GM21381 (cell line): Measurements from ENCODE around the gene ABLIM2.

Source experiments
- ATAC-seq: cut with Tn5 transposase; IDR thresholded peaks from one replicate; pipeline ENCODE4 v1.9.1; 2021; ENCODE audit warnings: mild to moderate bottlenecking, moderate library complexity; ENCODE audit not compliant: unreplicated experiment

Gene ABLIM2

GRCh38 chr4:8194306-8195242 is 36.0 kb upstream of the ABLIM2 start:
- ATAC-seq = no peak

DNA sequence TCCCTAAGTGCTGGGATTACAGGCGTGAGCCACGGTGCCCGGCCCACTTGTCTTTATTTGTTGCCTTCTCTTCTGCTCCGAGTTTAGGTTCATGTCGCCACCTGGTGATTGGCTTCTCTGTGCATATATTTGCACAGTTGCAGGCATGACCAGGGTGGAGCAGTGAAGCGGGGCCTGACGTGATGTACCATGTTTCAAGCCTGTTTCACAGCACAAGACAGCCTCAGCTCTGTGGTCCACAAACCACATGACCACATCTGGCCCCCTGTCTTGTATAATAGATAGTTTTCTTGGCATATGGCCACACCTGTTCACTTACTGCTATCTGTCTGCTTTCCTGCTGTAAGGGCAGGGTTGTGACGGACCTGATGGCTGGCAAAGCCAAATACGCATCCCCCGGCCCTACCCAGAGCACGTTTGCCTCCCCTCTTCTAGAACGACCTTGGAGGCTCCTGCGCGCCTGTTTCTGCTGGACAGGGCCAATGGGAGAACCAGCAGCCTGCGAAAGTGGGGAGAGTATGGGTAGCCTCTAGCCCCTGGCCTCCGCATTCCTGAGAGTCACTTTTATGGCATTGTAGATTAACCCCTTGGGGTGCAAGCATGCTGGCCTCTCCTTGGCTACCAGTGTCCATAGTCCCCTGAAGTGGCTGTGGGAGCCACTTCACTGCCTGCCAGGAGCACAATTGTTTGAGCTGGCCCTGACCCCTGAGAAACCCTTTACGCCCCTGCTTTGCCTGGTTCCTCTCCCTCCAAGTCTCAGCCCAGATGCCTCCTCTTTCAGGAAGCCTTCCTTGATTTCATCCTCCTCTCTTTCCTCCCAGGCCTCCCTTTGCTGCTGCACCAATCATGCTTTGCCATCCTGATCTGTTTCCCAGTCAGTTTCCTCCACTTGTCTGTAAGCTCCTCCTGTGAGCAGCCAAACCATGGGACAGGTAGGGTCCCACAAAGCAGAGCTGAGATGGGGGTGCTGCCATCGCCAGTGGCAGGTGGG is 34.4 kb upstream of the ABLIM2 start:
- peak; percentile 89 for ATAC-seq

GRCh38 chr4:8191136-8191747 is 32.6 kb upstream of the ABLIM2 start:
- ATAC-seq = peak; percentile 39

DNA sequence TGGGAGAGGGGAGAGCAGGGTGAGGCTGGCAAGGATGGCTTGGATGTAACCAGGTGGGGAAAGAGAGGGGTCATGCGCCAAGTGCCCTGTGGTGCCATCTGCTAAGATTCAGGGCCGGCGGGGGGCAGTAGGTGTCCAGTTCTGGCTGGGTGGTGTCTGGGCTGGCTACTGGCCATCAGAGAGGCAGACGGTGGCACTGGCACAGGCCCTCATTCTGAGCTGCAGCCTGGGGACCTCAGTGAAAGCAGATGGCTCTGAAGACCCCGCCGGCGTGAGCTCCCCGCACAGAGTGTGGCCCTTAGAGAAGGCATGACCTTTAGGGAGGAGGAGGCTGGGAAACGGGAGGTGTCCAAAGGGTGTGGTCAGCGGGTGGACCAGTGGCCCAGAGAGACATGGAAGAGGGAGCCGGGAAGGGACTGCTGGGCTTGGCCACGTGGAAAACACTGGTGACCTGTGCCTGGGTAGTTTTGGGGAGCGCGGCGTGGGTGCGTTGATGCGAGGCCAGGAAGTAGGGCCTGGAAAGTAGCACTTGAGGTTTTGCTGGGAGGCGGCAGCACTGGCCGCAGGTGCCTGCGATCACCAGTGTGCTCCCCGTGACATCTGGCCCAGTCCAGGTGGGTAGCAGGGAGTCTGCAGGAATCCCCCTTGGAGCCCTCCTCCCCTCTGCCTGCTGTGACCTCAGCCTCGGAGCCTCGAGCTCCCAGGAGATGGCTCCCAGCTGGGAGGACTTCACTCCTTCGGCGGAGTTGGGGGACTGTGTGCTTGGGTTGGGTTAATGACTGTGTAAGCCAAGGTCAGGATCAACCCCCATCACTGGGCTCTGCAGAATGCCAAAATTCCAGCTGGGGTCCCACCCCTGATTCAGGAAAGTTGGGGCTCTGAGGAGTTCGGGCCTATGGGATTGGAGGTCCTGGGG is 31.2 kb upstream of the ABLIM2 start:
- ATAC-seq = no peak

DNA sequence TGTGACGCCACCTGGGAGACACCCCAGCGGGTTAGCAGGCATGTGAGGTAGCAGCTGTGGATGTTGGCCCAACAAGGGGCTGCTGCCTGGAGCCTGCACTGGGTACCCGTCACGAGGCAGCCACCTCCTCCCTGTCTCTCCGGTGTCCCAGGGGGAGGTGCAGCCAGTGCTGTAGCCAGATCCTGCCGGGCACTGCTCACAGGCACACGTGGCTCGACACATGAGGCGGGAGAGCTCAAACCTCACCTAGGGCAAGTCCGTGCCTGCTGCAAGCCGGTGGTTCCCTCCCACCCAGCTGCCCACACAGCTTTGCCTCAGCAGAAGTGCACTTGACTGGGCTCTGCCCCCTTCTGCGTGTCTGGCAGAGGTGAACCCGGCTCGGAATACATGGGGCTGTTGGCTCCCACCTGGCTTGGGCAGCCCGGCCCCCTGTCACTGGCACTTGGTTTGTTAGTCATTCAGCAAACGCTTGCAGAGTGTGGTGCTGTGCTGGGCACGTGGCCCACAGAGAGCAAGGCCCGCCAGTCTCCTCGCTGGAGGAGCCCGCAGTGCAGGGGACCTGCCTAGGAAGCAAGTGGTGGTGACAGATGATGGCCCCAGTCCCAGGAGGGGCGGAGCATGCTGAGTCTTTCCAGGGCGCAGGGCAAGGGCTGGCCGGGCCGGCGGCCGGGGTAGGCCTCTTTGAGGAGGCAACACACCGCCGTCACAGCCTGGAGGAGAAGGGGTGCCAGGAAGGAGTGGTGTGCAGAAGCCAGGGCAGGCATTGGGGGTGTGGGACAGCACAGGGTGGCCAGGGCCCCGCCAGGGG is 30.3 kb upstream of the ABLIM2 start:
- ATAC-seq = no peak

DNA sequence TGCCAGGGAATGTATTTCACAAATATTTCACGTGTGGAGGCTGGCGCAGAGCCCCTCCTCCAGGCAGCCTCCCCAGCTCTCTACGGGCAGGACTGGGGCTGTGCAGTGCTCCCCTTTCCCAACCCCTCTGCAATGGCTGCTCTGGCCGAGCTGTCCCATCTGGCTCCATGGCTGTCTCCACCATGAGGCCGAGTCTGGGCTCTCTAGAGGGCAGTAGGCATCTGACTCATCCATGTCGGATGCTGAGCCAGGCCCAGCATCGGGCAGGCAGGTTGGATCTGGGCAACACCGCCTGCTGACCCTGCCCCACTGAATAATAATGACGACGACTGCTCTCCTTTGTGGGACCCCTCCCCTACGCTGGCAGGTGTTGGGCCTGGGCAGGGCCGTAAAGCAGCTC is 29.5 kb upstream of the ABLIM2 start:
- no peak for ATAC-seq

DNA sequence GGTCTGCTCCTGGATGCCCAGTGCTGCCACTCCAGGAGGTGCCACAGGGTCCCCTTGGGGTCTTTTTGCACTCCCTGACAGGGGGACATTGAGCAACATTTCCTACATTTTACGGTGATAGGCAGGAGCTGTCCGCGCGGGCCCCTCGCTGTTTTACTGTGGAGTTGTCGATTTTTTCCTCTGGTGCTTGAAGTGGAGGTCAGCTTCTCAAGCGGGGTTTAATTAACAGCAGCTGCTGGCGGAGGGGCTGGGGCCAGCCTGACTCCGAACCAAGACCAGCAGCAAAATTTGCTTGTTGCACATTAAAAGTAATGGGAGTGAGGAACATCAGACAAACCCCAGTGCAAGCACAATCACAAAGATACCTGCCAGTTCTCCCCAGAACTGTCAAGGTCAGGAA is 27.3 kb upstream of the ABLIM2 start:
- ATAC-seq = no peak

GRCh38 chr4:8185295-8185694 is 26.7 kb upstream of the ABLIM2 start:
- no peak for ATAC-seq

DNA sequence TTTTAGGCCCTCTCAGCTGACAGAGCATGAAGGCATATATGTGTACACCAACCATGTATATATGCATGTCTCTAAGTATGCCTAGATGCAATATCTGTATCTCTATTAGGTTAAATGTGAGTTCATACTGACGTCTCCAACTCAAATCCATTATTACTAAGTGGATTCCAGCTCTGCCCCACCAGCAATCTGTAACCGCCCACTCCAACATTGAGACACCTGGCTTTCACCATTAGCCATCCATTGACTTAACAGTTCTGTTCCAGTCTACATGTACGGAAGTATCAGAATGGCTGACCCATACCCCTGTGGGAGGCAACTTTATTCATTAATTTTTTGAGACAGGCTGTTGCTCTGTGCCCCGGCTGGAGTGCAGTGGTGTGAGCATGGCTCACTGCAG is 25.4 kb upstream of the ABLIM2 start:
- ATAC-seq = no peak

- no peak for ATAC-seq
Observed at GRCh38 chr4:8182858-8183725, 24.5 kb upstream of the ABLIM2 start.

DNA sequence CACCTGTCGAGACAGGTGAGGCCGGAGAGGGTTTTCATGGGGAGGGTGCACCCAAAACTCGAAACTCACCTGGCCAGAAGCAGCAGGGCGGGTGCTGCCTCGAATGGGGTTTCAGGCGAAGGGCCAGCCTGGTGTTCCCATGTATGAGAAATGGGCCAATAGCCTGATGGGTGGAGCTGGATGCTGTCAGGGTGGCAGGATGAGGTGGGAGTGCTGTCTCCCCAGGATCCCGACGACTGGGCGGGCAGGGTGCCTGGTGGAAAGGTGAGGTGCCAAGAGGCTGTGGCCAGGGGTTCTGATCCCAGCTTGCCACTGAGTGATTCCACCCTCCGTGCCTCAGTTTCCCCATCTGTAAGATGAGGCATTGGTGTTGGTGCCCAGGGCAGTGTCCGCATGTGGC is 23.7 kb upstream of the ABLIM2 start:
- no peak for ATAC-seq

DNA sequence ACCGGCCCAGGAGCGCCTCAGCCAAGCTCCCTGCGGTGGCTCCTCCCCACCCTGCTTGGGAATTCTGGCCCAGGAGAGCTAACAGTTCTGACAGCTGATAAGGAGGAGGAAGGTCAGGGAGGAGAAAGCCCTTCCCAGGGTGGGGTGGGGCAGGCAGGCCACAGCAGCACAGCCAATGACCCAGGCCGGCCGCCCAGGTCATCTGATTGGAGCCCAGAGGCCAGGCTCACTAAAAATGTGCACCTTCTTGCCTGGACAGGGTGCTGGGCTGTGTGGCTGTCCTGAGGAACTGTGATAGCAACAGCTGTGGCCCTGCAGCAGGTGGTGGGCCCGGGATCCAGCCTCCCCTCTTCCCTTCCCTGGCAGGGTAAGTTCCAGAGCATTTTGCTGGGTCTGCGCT is 23.2 kb upstream of the ABLIM2 start:
- ATAC-seq = no peak

GRCh38 chr4:8181119-8181518 is 22.5 kb upstream of the ABLIM2 start:
- ATAC-seq = no peak

DNA sequence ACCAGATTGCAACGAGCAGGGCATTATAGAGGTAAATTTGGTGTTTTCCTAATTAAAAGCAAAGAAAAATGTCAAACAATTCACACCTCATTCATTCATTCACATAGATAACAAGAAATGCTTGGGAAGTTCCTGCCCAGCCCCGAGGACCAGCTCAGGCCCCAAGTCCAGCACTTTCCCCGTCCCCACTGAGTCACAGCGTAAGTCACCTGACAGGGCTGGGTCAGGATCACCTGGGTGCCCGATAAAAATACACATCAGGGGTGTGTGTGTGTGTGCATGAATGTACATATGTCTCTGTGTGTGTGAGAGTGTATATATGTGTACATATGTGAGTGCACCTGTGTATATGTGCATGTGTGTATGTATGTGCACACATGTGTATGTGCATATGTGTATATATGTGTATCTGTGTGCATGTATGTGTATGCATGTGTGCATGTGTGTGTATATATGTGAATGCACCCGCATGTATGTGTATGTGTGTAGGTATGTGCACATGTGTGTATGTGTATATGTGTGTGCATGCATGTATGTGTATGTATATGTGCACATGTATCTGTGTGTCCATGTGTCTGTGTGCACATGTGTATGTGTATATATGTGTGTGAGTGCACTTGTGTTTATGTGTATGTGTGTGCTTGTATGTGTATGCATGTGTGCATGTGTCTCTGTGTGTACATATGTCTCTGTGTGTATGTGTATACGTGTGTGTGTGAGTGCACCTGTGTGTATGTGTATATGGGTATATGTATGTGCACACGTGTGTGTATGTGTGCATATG is 21.9 kb upstream of the ABLIM2 start:
- ATAC-seq = no peak

DNA sequence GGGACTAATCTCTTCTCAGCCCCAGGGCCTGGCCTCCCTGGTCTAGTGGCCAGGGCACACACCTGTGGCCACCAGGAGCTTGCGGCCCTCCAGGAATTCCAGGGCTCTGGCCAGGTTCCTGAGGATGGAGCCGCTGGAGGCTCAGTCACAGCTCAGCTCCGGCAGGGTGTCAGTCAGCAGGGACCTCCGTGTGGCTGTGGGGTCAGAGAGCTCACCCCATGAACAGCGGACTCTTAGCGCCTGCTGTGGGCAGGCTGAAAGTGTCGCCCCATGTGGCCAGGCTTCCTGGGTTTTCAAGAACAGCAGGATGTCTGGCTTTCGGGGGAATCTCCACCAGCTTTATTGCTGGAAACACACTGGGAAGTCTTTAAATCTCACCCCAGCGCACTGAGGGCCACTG is 21.2 kb upstream of the ABLIM2 start:
- ATAC-seq = no peak

GRCh38 chr4:8179074-8179473 is 20.5 kb upstream of the ABLIM2 start:
- no peak for ATAC-seq

DNA sequence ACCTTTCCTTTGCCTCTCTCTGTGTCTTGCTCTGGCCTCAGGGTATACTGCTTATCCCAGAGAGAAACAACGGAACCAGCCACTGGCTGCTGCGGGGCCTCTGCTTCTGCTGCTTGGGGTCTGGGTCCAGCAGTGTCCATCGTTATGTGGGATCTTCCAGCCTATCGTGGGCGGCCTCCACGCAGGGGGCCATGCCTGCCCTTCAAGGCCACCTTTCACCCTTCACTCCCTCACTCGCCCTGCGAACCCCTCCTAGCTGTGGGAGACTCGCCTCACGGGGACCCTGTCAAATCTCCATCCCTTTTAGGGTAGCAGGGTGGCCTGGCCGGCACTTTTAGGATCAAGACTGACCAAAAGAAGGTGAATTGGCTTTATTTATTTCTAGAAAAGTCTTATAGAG is 19.3 kb upstream of the ABLIM2 start:
- no peak for ATAC-seq

GRCh38 chr4:8177552-8177951 is 18.9 kb upstream of the ABLIM2 start:
- no peak for ATAC-seq
